BE2C (cell line): ENCODE results near the gene CACNA2D3.

Experiments
- DNase-seq: peaks from one replicate; pipeline ENCODE4 v3.0.0-alpha.2; 2020
- H3K27me3 ChIP-seq: fragments of 250-450 bp; sonication (Bioruptor Pico); 2 replicates; pipeline ENCODE4 v1.5.1; 2020; ENCODE audit warnings: mild to moderate bottlenecking
- H3K36me3 ChIP-seq: fragments of 250-450 bp; sonication (Bioruptor Pico); 2 replicates; pipeline ENCODE4 v1.5.1; 2020; ENCODE audit warnings: mild to moderate bottlenecking
- H3K4me1 ChIP-seq: fragments of 250-450 bp; sonication (Bioruptor Pico); 2 replicates; pipeline ENCODE4 v1.5.1; 2020
- H3K4me3 ChIP-seq: 2 replicates; pipeline ENCODE4 v1.5.1; 2011; ENCODE audit warnings: low read depth, low read length
- H3K9me3 ChIP-seq: fragments of 250-450 bp; sonication (Bioruptor Pico); 2 replicates; pipeline ENCODE4 v1.5.1; 2020
- CTCF ChIP-seq: IDR thresholded peaks from 2 replicates; pipeline ENCODE4 v1.5.1; 2012; ENCODE audit warnings: mild to moderate bottlenecking, low read depth, low read length

CACNA2D3 gene

GRCh38 chr3:54312156-54312899 lies 190.0 kb downstream of the CACNA2D3 start:
- H3K36me3 ChIP-seq, result no peaks in the 10 kb centered on the region
- TF ChIP-seq CTCF, result no peak
- no peaks in the 10 kb centered on the region for H3K9me3 ChIP-seq
- no peak overlapping the region; the same call in 1 of the 2 replicates for H3K4me3 ChIP-seq
- H3K4me1 ChIP-seq, result peaks cover 2% of the 10 kb centered on the region; the same call in 1 of the 2 replicates
- DNase-seq, result peak; percentile 9
- H3K27me3 ChIP-seq, result no peaks in the 10 kb centered on the region

- H3K4me1 ChIP-seq, result peaks cover 2% of the 10 kb centered on the region; the same call in 1 of the 2 replicates
- H3K9me3 ChIP-seq, result no peaks in the 10 kb centered on the region
- no peaks in the 10 kb centered on the region for H3K27me3 ChIP-seq
- H3K4me3 ChIP-seq, result no peak overlapping the region
- no peaks in the 10 kb centered on the region for H3K36me3 ChIP-seq
- DNase-seq, result no peak
- TF ChIP-seq CTCF, result no peak
Observed at GRCh38 chr3:54313418-54313817, 191.1 kb downstream of the CACNA2D3 start.

DNA sequence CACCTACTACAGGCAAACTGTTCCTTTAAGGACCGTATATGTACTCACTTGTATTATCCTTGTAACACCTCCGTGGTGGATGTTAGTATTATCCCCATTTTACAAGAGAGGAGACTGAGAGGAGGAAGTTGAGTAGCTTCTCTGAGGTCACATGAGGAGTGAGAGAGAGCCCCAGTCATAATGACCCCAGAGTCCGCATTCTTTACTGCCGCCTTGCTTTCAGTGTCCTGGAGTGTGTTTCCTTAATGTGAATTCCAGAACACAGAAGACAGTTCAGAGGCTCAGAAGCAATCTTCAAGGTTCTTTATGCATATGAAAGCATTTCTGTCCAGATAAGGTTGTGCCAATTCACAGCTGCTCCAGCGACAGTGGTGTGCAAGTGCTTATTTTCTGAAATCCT lies 199.2 kb downstream of the CACNA2D3 start:
- no peak for TF ChIP-seq CTCF
- no peaks in the 10 kb centered on the region for H3K4me1 ChIP-seq
- no peaks in the 10 kb centered on the region for H3K27me3 ChIP-seq
- H3K9me3 ChIP-seq, result no peaks in the 10 kb centered on the region
- no peak for DNase-seq
- H3K4me3 ChIP-seq, result no peak overlapping the region
- H3K36me3 ChIP-seq, result no peaks in the 10 kb centered on the region

- Histone ChIP-seq H3K9me3 (no peaks in the 10 kb centered on the region), H3K27me3 (no peaks in the 10 kb centered on the region), H3K36me3 (no peaks in the 10 kb centered on the region), H3K4me3 (no peak overlapping the region), H3K4me1 (no peaks in the 10 kb centered on the region)
- no peak for DNase-seq
- TF ChIP-seq CTCF, result no peak
Observed at GRCh38 chr3:54322354-54322753, 200.0 kb downstream of the CACNA2D3 start.

GRCh38 chr3:54324103-54324502 lies 201.8 kb downstream of the CACNA2D3 start:
- no peak for DNase-seq
- no peaks in the 10 kb centered on the region for H3K36me3 ChIP-seq
- H3K9me3 ChIP-seq, result no peaks in the 10 kb centered on the region
- H3K27me3 ChIP-seq, result no peaks in the 10 kb centered on the region
- no peak overlapping the region for H3K4me3 ChIP-seq
- no peak for TF ChIP-seq CTCF
- no peaks in the 10 kb centered on the region for H3K4me1 ChIP-seq

GRCh38 chr3:54326951-54327350 lies 204.6 kb downstream of the CACNA2D3 start:
- Histone ChIP-seq H3K36me3 (no peaks in the 10 kb centered on the region), H3K27me3 (no peaks in the 10 kb centered on the region), H3K4me1 (no peaks in the 10 kb centered on the region), H3K9me3 (no peaks in the 10 kb centered on the region), H3K4me3 (no peak overlapping the region)
- no peak for DNase-seq
- TF ChIP-seq CTCF, result no peak
